ENCODE measurements around the gene PDE12. TPM values are rescaled to one million over a fixed set of nuclear protein-coding genes. Genes with fewer than 3 reads are reported as not detected.

PDE12 gene
- total and polyA plus RNA-seq, 2 donors (not counting 3 experiments of a cell fraction or from before 2014, with no cell fraction given) = 12.8 to 20.4 TPM

DNA sequence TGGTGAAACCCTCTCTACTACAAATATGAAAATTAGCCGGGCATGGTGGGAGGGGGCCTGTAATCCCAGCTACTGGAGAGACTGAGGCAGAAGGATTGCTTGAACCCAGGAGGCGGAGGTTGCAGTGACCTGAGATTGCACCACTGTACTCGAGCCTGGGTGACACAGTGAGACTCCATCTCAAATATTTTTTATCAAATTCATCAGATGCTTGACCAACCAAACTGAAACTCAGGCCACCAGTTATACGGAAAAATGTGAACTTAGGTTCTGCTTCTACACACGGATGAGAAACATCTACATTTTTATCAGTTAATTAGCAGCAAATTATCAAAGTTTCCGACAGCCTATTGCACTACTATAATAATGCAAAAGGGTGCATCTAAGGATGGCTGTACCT, 36.2 kb downstream of the PDE12 start:
- no peak for FAIRE-seq
- H3K9ac ChIP-seq (replicated peaks; ENCODE audit: extremely low read depth, insufficient read depth, low read length) = no peak overlapping the region
- H3K9me1 ChIP-seq (replicated peaks; ENCODE audit: control insufficient read depth, extremely low read depth, insufficient read depth, low read length) = no peaks in the 10 kb centered on the region
- no peak for DNase-seq (ENCODE audit: low read depth, low spot score)
- ChIA-PET CTCF (interaction anchor here (1.3 kb wide), 1 partner anchor 194 kb away, joined by 5 read pairs; no protein-coding TSS in a partner anchor), POLR2A (no interaction called here)
- intact Hi-C loops (cut with micrococcal nuclease) = no loop called here
- BruUV-seq (replicated peaks) = no TSS peak
- no peaks in the 10 kb centered on the region for H3K27me3 ChIP-seq (ENCODE audit: control insufficient read depth in 2 of 2, insufficient read depth in 2 of 2, low read length in 2 of 2)
- H3K79me2 ChIP-seq (ENCODE audit: control insufficient read depth, insufficient read depth, low read length) = peaks cover 97% of the 10 kb centered on the region
- no peaks in the 10 kb centered on the region for H3K36me3 ChIP-seq (ENCODE audit: control insufficient read depth in 2 of 2, extremely low read depth in 1 of 2, insufficient read depth in 2 of 2, low read length in 2 of 2)
- no peaks in the 10 kb centered on the region for H3K9me3 ChIP-seq (replicated peaks; ENCODE audit: control insufficient read depth, insufficient read depth, low read length)
- no peak overlapping the region for H3K4me2 ChIP-seq (ENCODE audit: insufficient read depth, low read length)
- TF ChIP-seq, protein P1, sequence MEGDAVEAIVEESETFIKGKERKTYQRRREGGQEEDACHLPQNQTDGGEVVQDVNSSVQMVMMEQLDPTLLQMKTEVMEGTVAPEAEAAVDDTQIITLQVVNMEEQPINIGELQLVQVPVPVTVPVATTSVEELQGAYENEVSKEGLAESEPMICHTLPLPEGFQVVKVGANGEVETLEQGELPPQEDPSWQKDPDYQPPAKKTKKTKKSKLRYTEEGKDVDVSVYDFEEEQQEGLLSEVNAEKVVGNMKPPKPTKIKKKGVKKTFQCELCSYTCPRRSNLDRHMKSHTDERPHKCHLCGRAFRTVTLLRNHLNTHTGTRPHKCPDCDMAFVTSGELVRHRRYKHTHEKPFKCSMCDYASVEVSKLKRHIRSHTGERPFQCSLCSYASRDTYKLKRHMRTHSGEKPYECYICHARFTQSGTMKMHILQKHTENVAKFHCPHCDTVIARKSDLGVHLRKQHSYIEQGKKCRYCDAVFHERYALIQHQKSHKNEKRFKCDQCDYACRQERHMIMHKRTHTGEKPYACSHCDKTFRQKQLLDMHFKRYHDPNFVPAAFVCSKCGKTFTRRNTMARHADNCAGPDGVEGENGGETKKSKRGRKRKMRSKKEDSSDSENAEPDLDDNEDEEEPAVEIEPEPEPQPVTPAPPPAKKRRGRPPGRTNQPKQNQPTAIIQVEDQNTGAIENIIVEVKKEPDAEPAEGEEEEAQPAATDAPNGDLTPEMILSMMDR (IDR thresholded peaks at IDR 0.05; ENCODE audit: extremely low read depth in 1 of 2, insufficient read depth in 1 of 2, low read depth in 1 of 2, low read length in 2 of 2) = no peak
- dilution Hi-C loops (cut with MboI; ENCODE audit: extremely low pct_ligation_motif_present, low sequenced_read_pairs) = no loop called here
- peaks cover 20% of the 10 kb centered on the region for H3K4me1 ChIP-seq (ENCODE audit: control insufficient read depth, extremely low read depth, insufficient read depth, low read length)
- peaks cover 25% of the 10 kb centered on the region for H4K20me1 ChIP-seq (replicated peaks; ENCODE audit: control insufficient read depth, extremely low read depth, insufficient read depth, low read length)
- no peak overlapping the region for H3K4me3 ChIP-seq (replicated peaks in 1 of 3; ENCODE audit: insufficient read depth in 1 of 3, low read depth in 1 of 3, low read length in 3 of 3)
- no peak overlapping the region for H2AFZ ChIP-seq (ENCODE audit: low read depth, low read length)
- no peak overlapping the region for H3K27ac ChIP-seq (ENCODE audit: insufficient read depth, low read depth, low read length)

DNA sequence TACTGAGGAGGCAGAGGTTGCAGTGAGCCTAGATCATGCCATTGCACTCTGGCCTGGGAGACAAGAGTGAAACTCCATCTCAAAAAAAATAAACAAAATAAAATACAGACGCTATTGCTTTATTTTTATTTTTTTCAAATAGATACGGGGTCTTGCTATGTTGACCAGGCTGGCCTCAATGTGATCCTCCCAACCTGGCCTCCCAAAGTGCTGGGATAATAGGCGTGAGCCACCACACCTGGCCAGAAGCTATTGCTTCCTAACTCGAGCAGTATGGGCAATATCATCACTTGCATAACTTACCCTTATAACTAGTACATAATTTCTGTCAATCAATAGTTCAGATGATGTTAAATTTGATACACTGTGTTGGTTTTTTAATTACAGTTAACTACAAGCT, 38.1 kb downstream of the PDE12 start:
- H3K9me3 ChIP-seq (replicated peaks; ENCODE audit: control insufficient read depth, insufficient read depth, low read length) = no peaks in the 10 kb centered on the region
- H3K27ac ChIP-seq (ENCODE audit: insufficient read depth, low read depth, low read length) = no peak overlapping the region
- H3K79me2 ChIP-seq (ENCODE audit: control insufficient read depth, insufficient read depth, low read length) = peaks cover 79% of the 10 kb centered on the region
- CTCF ChIA-PET = interaction anchor here (0.9 to 1.7 kb wide), 3 partner anchors 14 to 197 kb away, joined by 3 to 4 read pairs (median 4); no protein-coding TSS in a partner anchor
- peak overlapping the region; percentile 99 for H3K9ac ChIP-seq (replicated peaks; ENCODE audit: extremely low read depth, insufficient read depth, low read length)
- peak overlapping the region in 1 of 3 experiments; percentile 93 for H3K4me3 ChIP-seq (replicated peaks in 1 of 3; ENCODE audit: insufficient read depth in 1 of 3, low read depth in 1 of 3, low read length in 3 of 3)
- peaks cover 30% of the 10 kb centered on the region for H3K4me1 ChIP-seq (ENCODE audit: control insufficient read depth, extremely low read depth, insufficient read depth, low read length)
- no peaks in the 10 kb centered on the region for H3K9me1 ChIP-seq (replicated peaks; ENCODE audit: control insufficient read depth, extremely low read depth, insufficient read depth, low read length)
- FAIRE-seq (no peak), DNase-seq (ENCODE audit: low read depth, low spot score) (no peak)
- no peaks in the 10 kb centered on the region for H3K36me3 ChIP-seq (ENCODE audit: control insufficient read depth in 2 of 2, extremely low read depth in 1 of 2, insufficient read depth in 2 of 2, low read length in 2 of 2)
- H3K4me2 ChIP-seq (ENCODE audit: insufficient read depth, low read length) = peak overlapping the region; percentile 98
- H4K20me1 ChIP-seq (replicated peaks; ENCODE audit: control insufficient read depth, extremely low read depth, insufficient read depth, low read length) = peaks cover 23% of the 10 kb centered on the region
- H3K27me3 ChIP-seq (ENCODE audit: control insufficient read depth in 2 of 2, insufficient read depth in 2 of 2, low read length in 2 of 2) = no peaks in the 10 kb centered on the region
- BruUV-seq (replicated peaks) = no TSS peak
- no peak overlapping the region for H2AFZ ChIP-seq (ENCODE audit: low read depth, low read length)
- dilution Hi-C loops (cut with MboI; ENCODE audit: extremely low pct_ligation_motif_present, low sequenced_read_pairs) = no loop called here
- POLR2A ChIA-PET = no interaction called here
- intact Hi-C loops (cut with micrococcal nuclease) = no loop called here
- TF ChIP-seq JUN (IDR thresholded peaks at IDR 0.05; ENCODE audit: borderline replicate concordance, insufficient read depth, insufficient read length, low read depth) (no peak), GATA2 (IDR thresholded peaks at IDR 0.05; ENCODE audit: insufficient read depth, insufficient read length, low read depth, low read length) (no peak), FOS (IDR thresholded peaks at IDR 0.05; ENCODE audit: borderline replicate concordance, insufficient read depth, low read length) (no peak), POLR2A (IDR thresholded peaks at IDR 0.05; ENCODE audit: low read depth, low read length) (no peak), MYC (IDR thresholded peaks at IDR 0.05; ENCODE audit: low read depth, low read length) (no peak), EZH2 (IDR thresholded peaks at IDR 0.05; ENCODE audit: borderline replicate concordance, low read depth, low read length, severe bottlenecking) (no peak), POLR2AphosphoS5 (IDR thresholded peaks at IDR 0.05; ENCODE audit: insufficient read depth, low read depth, low read length) (no peak)
- TF ChIP-seq, protein P1 (IDR thresholded peaks at IDR 0.05; ENCODE audit: extremely low read depth in 1 of 2, insufficient read depth in 1 of 2, low read depth in 1 of 2, low read length in 2 of 2) = no peak
- TF ChIP-seq, protein P2, sequence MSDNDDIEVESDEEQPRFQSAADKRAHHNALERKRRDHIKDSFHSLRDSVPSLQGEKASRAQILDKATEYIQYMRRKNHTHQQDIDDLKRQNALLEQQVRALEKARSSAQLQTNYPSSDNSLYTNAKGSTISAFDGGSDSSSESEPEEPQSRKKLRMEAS (IDR thresholded peaks at IDR 0.05; ENCODE audit: insufficient read depth, insufficient read length) = no peak
